Kidney (tissue), 14 donors: Measurements from ENCODE around the gene NRP2. TPM values are rescaled to one million over a fixed set of nuclear protein-coding genes. Genes with fewer than 3 reads are reported as not detected.

Source experiments
- DNase-seq, 5 donors: peaks; one replicate each; pipeline ENCODE4 v3.0.0-alpha.2; 2013 to 2020
- FAIRE-seq: peaks from 2 replicates; lab custom pipeline; 2012; peaks lifted over from hg19 to GRCh38; lab: Jason Lieb, UNC
- H3K27ac ChIP-seq, 2 donors: one replicate each; pipeline ENCODE4 v1.7.0; 2013; ENCODE audit warnings: low read depth in 2 of 2, low read length in 2 of 2, inconsistent platforms in 1 of 2
- H3K27me3 ChIP-seq: one replicate; pipeline ENCODE4 v1.7.1; 2013; ENCODE audit warnings: low read length, inconsistent platforms; ENCODE audit not compliant: control insufficient read depth, insufficient read depth
- H3K36me3 ChIP-seq, 3 donors: one replicate each; pipeline versions ENCODE4 v1.7.0 to v1.7.1; 2013; ENCODE audit warnings: low read length in 3 of 3, control low read depth in 1 of 3, inconsistent platforms in 1 of 3; ENCODE audit not compliant: insufficient read depth in 3 of 3, control insufficient read depth in 2 of 3
- H3K4me1 ChIP-seq, 3 donors: one replicate each; pipeline versions ENCODE4 v1.7.0 to v1.7.1; 2013; ENCODE audit warnings: low read length in 3 of 3, inconsistent platforms in 1 of 3, low read depth in 1 of 3; ENCODE audit not compliant: control insufficient read depth in 2 of 3, insufficient read depth in 2 of 3
- H3K4me3 ChIP-seq, 3 donors: one replicate each; pipeline versions ENCODE4 v1.7.0 to v1.8.1; 2013; ENCODE audit warnings: low read length in 3 of 3, control low read depth in 1 of 3, inconsistent platforms in 1 of 3
- H3K9ac ChIP-seq, 3 donors: one replicate each; pipeline versions ENCODE4 v1.7.0 to v1.7.1; 2013; ENCODE audit warnings: low read length in 3 of 3, control low read depth in 1 of 3, inconsistent platforms in 1 of 3
- H3K9me3 ChIP-seq, 3 donors: one replicate each; pipeline versions ENCODE4 v1.7.0 to v1.7.1; 2013; ENCODE audit warnings: low read length in 3 of 3, control low read depth in 1 of 3, inconsistent platforms in 1 of 3; ENCODE audit not compliant: control insufficient read depth in 2 of 3, insufficient read depth in 1 of 3
- intact Hi-C: fragments of 100-400 bp; cut with DNase I; formaldehyde crosslinking; loops from one replicate; pipeline ENCODE4 v1.11.1; 2022
- polyA plus RNA-seq: library from polyadenylated mRNA; stranded (reverse); fragments of 350-450 nt; fragmentation: Illumina TruSeq; extraction: RNeasy Lipid Tissue Mini Kit (QIAGEN cat#74804); gene quantifications from one replicate; pipeline ENCODE4 v1.2.3, GENCODE V29; 2014; ENCODE audit warnings: low read depth, low replicate concordance; ENCODE audit not compliant: insufficient read depth
- total RNA-seq: library from RNA; stranded (reverse); fragmentation: NEBNext Ultra II Directional; extraction: Animal tissue kit (Norgen Biotek cat#: 25700); gene quantifications from one replicate; pipeline ENCODE4 v1.2.1, GENCODE V29; 2021
- TF ChIP-seq, protein P1 (sequence below): IDR thresholded peaks from 3 replicates; pipeline ENCODE4 v1.5.1; 2012; ENCODE audit warnings: mild to moderate bottlenecking, moderate library complexity, borderline replicate concordance; ENCODE audit not compliant: insufficient read depth; ENCODE audit errors: extremely low read depth
- donor health status: control.
- donor health status: control.
- donor health status: control.
- donor health status: control.
- donor health status: control.
- donor health status: DM: yes; HTN: yes; CAD: no.
- donor health status: Normal renal cell carcinoma (clear cell type).

Gene NRP2
- total and polyA plus RNA-seq, 2 donors from 2014 or later = 2.3 to 37.7 TPM

DNA sequence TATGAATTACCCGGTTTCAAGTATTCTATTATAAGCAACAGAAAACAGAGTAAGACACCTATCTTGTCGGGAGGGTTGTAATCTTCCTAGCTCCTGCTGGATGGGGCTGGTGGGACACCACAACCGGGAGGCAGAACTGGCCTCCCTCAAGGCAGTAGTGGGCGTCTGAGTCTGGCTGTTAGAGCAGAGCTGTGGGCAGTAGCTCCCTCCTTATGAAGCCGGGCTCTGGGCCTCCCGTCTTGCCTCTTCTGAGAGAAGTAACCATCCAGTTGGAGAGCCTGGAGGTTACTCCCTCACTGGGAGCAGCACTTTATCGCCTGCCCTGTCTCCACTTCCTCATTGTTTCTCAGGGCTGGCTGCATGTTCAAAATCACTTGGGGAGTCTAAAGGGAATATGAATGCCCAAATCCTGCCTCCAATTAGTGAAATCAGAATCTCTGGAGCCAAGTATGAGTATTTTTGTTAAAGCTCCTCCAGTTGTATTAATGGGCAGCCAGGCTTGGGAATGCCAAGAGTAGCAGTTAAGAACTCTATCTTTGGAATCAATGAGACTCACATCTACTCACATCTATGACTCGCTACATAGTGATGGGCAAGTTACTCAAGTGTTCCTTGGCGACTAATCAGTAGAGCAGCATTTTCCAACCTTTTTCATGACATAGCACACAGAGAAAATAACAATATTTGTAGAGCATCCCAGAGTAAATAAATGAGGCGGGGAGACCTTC, 27.3 kb upstream of the NRP2 start:
- Histone ChIP-seq H3K9me3 (no peaks in the 10 kb centered on the region), H3K4me3 (no peak overlapping the region), H3K36me3 (no peaks in the 10 kb centered on the region), H3K9ac (no peak overlapping the region), H3K27ac (no peak overlapping the region), H3K27me3 (no peaks in the 10 kb centered on the region), H3K4me1 (no peaks in the 10 kb centered on the region)
- FAIRE-seq (no peak), DNase-seq (no peak)
- TF ChIP-seq, protein P1, sequence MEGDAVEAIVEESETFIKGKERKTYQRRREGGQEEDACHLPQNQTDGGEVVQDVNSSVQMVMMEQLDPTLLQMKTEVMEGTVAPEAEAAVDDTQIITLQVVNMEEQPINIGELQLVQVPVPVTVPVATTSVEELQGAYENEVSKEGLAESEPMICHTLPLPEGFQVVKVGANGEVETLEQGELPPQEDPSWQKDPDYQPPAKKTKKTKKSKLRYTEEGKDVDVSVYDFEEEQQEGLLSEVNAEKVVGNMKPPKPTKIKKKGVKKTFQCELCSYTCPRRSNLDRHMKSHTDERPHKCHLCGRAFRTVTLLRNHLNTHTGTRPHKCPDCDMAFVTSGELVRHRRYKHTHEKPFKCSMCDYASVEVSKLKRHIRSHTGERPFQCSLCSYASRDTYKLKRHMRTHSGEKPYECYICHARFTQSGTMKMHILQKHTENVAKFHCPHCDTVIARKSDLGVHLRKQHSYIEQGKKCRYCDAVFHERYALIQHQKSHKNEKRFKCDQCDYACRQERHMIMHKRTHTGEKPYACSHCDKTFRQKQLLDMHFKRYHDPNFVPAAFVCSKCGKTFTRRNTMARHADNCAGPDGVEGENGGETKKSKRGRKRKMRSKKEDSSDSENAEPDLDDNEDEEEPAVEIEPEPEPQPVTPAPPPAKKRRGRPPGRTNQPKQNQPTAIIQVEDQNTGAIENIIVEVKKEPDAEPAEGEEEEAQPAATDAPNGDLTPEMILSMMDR = no peak
- intact Hi-C loops = no loop called here

DNA sequence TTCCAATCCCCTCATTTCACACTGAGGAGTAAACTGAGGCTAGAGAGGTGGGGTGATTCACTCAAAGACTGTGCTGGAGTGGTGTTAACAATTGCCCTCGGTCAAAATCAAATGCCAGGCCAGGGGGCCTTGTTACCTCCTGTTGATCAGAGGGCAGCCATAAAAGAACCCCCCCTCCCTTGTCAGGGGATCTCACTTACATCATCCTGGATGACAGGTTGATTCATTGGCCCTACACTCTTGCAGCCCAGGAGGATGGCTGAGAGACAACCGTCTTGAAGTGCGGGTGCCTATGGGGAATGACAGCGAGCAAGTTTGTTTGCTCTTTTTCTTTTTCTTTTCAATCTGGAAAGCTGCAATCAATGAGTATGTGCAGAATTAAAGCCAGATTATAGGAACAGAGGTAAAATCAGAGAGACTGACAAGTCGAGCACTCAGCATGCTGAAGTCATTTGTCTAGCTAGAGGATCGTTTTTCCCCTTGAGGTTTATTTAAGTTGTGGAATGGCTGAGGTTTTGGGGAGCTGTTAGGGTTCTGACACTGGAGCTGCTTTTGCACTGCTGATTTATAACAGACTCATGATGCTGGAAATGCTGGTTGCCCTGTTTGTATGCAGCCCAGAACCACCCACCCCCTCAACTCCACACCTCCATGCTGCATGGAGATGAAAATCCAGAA, 26.4 kb upstream of the NRP2 start:
- no peak overlapping the region for H3K27ac ChIP-seq
- TF ChIP-seq, protein P1 = no peak
- no peaks in the 10 kb centered on the region for H3K36me3 ChIP-seq
- H3K4me1 ChIP-seq = no peaks in the 10 kb centered on the region
- DNase-seq (peak in 1 of 5 donors; percentile 35), FAIRE-seq (no peak)
- no peak overlapping the region for H3K4me3 ChIP-seq
- H3K27me3 ChIP-seq = no peaks in the 10 kb centered on the region
- H3K9ac ChIP-seq = no peak overlapping the region
- intact Hi-C loops = no loop called here
- no peaks in the 10 kb centered on the region for H3K9me3 ChIP-seq

DNA sequence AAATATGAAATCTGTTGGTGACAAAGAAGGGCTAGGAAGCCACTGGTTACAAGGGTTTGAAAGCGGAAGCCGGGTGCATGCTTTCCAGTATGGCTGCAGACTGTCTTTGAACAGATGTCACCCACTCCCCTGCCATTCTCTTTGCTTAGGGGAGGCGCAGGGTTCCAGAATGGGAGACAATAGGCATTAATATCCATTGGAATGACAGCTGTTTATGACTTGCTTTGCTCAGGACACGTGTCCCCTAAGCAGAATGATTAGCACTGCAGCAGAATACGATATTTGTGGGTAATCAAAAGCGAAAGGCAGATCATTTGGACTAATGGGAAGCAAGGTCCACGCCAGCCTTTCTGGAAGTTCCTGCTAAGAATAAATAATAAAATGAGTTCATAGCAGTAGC, 25.8 kb upstream of the NRP2 start:
- Histone ChIP-seq H3K27ac (no peak overlapping the region), H3K9ac (no peak overlapping the region), H3K4me3 (no peak overlapping the region), H3K9me3 (no peaks in the 10 kb centered on the region), H3K27me3 (no peaks in the 10 kb centered on the region), H3K4me1 (no peaks in the 10 kb centered on the region), H3K36me3 (no peaks in the 10 kb centered on the region)
- DNase-seq (no peak), FAIRE-seq (no peak)
- TF ChIP-seq, protein P1 = no peak
- intact Hi-C loops = no loop called here
